ENCODE measurements around the gene SEC22B. TPM values are rescaled to one million over a fixed set of nuclear protein-coding genes. Genes with fewer than 3 reads are reported as not detected.
"Not testable (repeated sequence)": the region's sequence is repeated elsewhere in the genome, so short reads cannot be mapped to it uniquely, and the experiment has no call there.

SEC22B gene
- 10.2 and 22.7 TPM in 2 replicates for total RNA-seq (2014; rRNA removed; shearing (Covaris generic); ENCODE audit: low replicate concordance)

GRCh38 chr1:120176092-120176855, at the start of gene SEC22B:
TSS of gene SEC22B (minus strand) at chr1:120176520. CDS start at chr1:120176381, 139 bp downstream.
- Histone ChIP-seq H2AFZ (ENCODE audit: low read length) (peak within 1 kb of the TSS; percentile 100), H3K9me2 (replicated peaks; ENCODE audit: insufficient read depth, low read length) (peaks cover 5% of the 10 kb centered on the region; the same call in 1 of the 2 replicates), H3K36me3 (ENCODE audit: insufficient read depth, low read length) (no peaks in the 10 kb centered on the region), H3K79me2 (ENCODE audit: low read length) (peaks cover 13% of the 10 kb centered on the region), H3K9me3 (ENCODE audit: low read length) (no peaks in the 10 kb centered on the region), H3K4me2 (ENCODE audit: low read depth, low read length, poor library complexity, severe bottlenecking) (peak within 1 kb of the TSS; percentile 61), H3K27me3 (ENCODE audit: low read length) (no peaks in the 10 kb centered on the region), H3K27ac (ENCODE audit: low read length) (peak within 1 kb of the TSS; percentile 62), H3K4me1 (ENCODE audit: low read length) (peaks cover 5% of the 10 kb centered on the region), H4K20me1 (ENCODE audit: insufficient read depth, low read depth, low read length) (no peaks in the 10 kb centered on the region), H3K4me3 (ENCODE audit: low read length) (peak within 1 kb of the TSS; percentile 77), H3K9ac (ENCODE audit: low read length) (peak within 1 kb of the TSS; percentile 94)
- peak; percentile 97 for DNase-seq

DNA sequence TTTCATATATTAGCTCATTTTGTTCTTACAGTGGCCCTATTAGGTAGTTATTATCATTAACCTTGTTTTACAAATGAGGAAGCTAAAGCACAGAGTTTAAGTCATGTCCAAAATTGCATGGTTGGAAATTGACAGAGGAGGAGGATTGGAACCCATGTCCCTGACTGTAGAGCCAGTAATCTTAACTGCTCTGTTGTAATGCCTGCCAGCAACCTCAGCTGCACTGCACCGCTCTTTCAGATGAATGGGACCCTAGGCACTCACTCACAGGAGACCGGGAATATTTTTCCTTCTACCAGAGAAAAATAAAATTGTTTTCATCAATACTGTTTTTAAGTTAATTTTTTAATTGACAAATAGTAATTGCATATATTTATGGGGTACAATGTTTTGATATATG, 41.6 kb upstream of the SEC22B start:
- not testable (repeated sequence) for H2AFZ ChIP-seq (ENCODE audit: low read length); H3K36me3 ChIP-seq (ENCODE audit: insufficient read depth, low read length); H3K9me3 ChIP-seq (ENCODE audit: low read length); H3K9ac ChIP-seq (ENCODE audit: low read length); H3K9me2 ChIP-seq (replicated peaks; ENCODE audit: insufficient read depth, low read length); H3K79me2 ChIP-seq (ENCODE audit: low read length); H3K4me1 ChIP-seq (ENCODE audit: low read length); H4K20me1 ChIP-seq (ENCODE audit: insufficient read depth, low read depth, low read length); H3K4me2 ChIP-seq (ENCODE audit: low read depth, low read length, poor library complexity, severe bottlenecking); DNase-seq; H3K27ac ChIP-seq (ENCODE audit: low read length); H3K4me3 ChIP-seq (ENCODE audit: low read length); H3K27me3 ChIP-seq (ENCODE audit: low read length)

DNA sequence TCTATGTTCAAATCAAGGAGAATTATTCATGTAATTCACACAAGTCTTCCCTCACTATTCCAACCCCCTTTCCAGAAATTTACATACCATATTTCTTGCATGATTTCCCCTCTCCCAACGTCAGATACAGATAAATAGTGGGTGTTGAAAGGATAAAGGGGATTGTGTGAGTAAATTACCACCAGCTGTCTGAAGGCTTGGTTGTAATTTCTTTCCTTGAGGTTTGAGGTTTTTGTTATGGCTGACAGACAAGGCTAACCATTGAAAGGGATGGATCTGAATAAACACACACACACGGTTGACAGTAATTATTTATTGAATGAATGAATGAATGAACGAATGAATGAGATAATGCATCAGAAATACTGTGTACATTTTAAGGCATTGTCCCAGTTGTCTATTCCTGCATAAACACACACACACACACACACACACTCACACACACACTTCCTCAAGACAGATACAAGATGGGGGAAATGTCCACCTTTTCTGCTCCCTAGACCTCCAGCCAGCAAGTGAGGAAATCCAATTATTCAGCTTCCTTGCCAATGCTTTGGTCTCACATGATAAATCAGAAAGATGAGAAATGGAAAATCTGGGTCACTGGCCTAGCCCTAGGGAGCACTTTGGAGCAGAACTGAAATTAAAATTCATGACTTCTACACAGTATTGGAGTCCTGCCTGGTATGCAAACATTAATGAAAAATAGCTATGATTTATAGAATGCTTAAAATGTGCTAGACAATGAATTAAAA, 41.0 kb upstream of the SEC22B start:
- not testable (repeated sequence) for H3K27ac ChIP-seq (ENCODE audit: low read length); H3K4me3 ChIP-seq (ENCODE audit: low read length); H3K4me1 ChIP-seq (ENCODE audit: low read length); H3K4me2 ChIP-seq (ENCODE audit: low read depth, low read length, poor library complexity, severe bottlenecking); H2AFZ ChIP-seq (ENCODE audit: low read length); DNase-seq; H3K9me2 ChIP-seq (replicated peaks; ENCODE audit: insufficient read depth, low read length); H3K27me3 ChIP-seq (ENCODE audit: low read length); H3K36me3 ChIP-seq (ENCODE audit: insufficient read depth, low read length); H3K9ac ChIP-seq (ENCODE audit: low read length); H3K9me3 ChIP-seq (ENCODE audit: low read length); H4K20me1 ChIP-seq (ENCODE audit: insufficient read depth, low read depth, low read length); H3K79me2 ChIP-seq (ENCODE audit: low read length)

DNA sequence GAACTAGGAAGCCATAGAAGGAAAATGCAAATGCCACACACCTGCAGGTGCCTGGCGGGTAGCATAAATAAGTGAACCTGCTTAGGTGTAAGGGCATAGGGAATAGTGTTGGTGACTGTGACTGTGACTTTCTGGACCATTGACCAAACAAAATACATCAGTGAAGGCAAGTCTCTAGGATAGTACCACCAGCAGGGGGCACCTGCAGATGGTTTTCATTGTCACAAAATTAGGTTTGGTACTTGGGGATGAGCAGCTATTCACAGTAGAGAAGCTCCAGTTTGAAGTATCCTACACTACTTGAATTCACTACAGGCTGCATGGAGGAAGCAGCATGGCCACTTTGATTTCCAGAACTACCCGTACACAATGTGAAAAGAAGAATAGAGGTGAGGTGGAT, 37.3 kb upstream of the SEC22B start:
- H3K9me2 ChIP-seq (replicated peaks; ENCODE audit: insufficient read depth, low read length); H3K79me2 ChIP-seq (ENCODE audit: low read length); H3K4me2 ChIP-seq (ENCODE audit: low read depth, low read length, poor library complexity, severe bottlenecking); H4K20me1 ChIP-seq (ENCODE audit: insufficient read depth, low read depth, low read length); H3K9ac ChIP-seq (ENCODE audit: low read length); H3K4me1 ChIP-seq (ENCODE audit: low read length); H3K27me3 ChIP-seq (ENCODE audit: low read length); H3K36me3 ChIP-seq (ENCODE audit: insufficient read depth, low read length); H2AFZ ChIP-seq (ENCODE audit: low read length); H3K27ac ChIP-seq (ENCODE audit: low read length); DNase-seq; H3K9me3 ChIP-seq (ENCODE audit: low read length); H3K4me3 ChIP-seq (ENCODE audit: low read length): not testable (repeated sequence)

DNA sequence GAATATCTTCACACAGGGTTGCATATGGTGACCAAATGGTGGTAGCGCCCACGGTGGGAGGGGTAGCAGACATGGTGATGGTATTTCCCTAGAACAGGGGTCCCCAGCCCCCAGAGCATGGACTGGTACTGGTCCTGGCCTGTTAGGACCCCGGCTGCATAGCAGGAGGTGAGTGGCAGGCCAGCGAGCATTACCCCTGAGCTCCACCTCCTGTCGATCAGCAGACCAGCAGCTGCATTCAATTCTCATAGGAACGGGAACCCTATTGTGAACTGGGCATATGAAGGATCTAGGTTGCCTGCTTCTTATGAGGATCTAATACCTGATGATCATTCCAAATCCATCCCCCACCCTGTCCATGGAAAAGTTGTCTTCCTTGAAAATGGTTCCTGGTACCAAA, 34.4 kb upstream of the SEC22B start:
- not testable (repeated sequence) for DNase-seq; H3K4me1 ChIP-seq (ENCODE audit: low read length); H3K79me2 ChIP-seq (ENCODE audit: low read length); H3K9me3 ChIP-seq (ENCODE audit: low read length); H4K20me1 ChIP-seq (ENCODE audit: insufficient read depth, low read depth, low read length); H3K4me3 ChIP-seq (ENCODE audit: low read length); H3K27ac ChIP-seq (ENCODE audit: low read length); H3K27me3 ChIP-seq (ENCODE audit: low read length); H3K36me3 ChIP-seq (ENCODE audit: insufficient read depth, low read length); H2AFZ ChIP-seq (ENCODE audit: low read length); H3K4me2 ChIP-seq (ENCODE audit: low read depth, low read length, poor library complexity, severe bottlenecking); H3K9ac ChIP-seq (ENCODE audit: low read length); H3K9me2 ChIP-seq (replicated peaks; ENCODE audit: insufficient read depth, low read length)

- not testable (repeated sequence) for H3K9me2 ChIP-seq (replicated peaks; ENCODE audit: insufficient read depth, low read length); DNase-seq; H4K20me1 ChIP-seq (ENCODE audit: insufficient read depth, low read depth, low read length); H3K9ac ChIP-seq (ENCODE audit: low read length); H2AFZ ChIP-seq (ENCODE audit: low read length); H3K9me3 ChIP-seq (ENCODE audit: low read length); H3K79me2 ChIP-seq (ENCODE audit: low read length); H3K4me2 ChIP-seq (ENCODE audit: low read depth, low read length, poor library complexity, severe bottlenecking); H3K36me3 ChIP-seq (ENCODE audit: insufficient read depth, low read length); H3K27me3 ChIP-seq (ENCODE audit: low read length); H3K27ac ChIP-seq (ENCODE audit: low read length); H3K4me3 ChIP-seq (ENCODE audit: low read length); H3K4me1 ChIP-seq (ENCODE audit: low read length)
Measured at GRCh38 chr1:120196863-120197775, 20.8 kb upstream of the SEC22B start.

DNA sequence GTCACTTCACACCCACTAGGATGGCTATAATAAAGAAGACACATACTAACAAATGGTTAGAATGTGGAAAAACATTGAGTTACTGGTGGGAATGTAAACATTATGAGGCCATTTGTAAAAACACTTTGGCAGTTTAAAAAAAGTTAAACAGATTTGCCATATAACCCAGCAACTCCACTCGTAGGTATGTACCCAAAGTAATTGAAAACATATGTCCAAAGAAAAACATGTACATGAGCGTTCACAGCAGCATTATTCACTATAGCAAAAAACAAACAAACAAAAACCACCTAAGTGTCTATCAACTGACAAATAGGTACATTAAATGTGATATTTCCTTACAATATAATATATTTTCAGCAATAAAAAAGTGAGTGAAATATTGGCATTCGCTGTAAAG, 12.3 kb upstream of the SEC22B start:
- H3K4me2 ChIP-seq (ENCODE audit: low read depth, low read length, poor library complexity, severe bottlenecking); DNase-seq; H3K9me3 ChIP-seq (ENCODE audit: low read length); H3K79me2 ChIP-seq (ENCODE audit: low read length); H2AFZ ChIP-seq (ENCODE audit: low read length); H3K36me3 ChIP-seq (ENCODE audit: insufficient read depth, low read length); H3K27me3 ChIP-seq (ENCODE audit: low read length); H4K20me1 ChIP-seq (ENCODE audit: insufficient read depth, low read depth, low read length); H3K4me1 ChIP-seq (ENCODE audit: low read length); H3K4me3 ChIP-seq (ENCODE audit: low read length); H3K9me2 ChIP-seq (replicated peaks; ENCODE audit: insufficient read depth, low read length); H3K9ac ChIP-seq (ENCODE audit: low read length); H3K27ac ChIP-seq (ENCODE audit: low read length): not testable (repeated sequence)

GRCh38 chr1:120182176-120182707, 5.9 kb upstream of the SEC22B start:
- H3K27me3 ChIP-seq (ENCODE audit: low read length); H3K79me2 ChIP-seq (ENCODE audit: low read length); H3K27ac ChIP-seq (ENCODE audit: low read length); DNase-seq; H3K4me3 ChIP-seq (ENCODE audit: low read length); H4K20me1 ChIP-seq (ENCODE audit: insufficient read depth, low read depth, low read length); H3K9me2 ChIP-seq (replicated peaks; ENCODE audit: insufficient read depth, low read length); H3K36me3 ChIP-seq (ENCODE audit: insufficient read depth, low read length); H3K9me3 ChIP-seq (ENCODE audit: low read length); H3K4me2 ChIP-seq (ENCODE audit: low read depth, low read length, poor library complexity, severe bottlenecking); H3K9ac ChIP-seq (ENCODE audit: low read length); H2AFZ ChIP-seq (ENCODE audit: low read length); H3K4me1 ChIP-seq (ENCODE audit: low read length): not testable (repeated sequence)
